ENCODE results near the gene SBNO2.
"Not testable (repeated sequence)": the region's sequence is repeated elsewhere in the genome, so short reads cannot be mapped to it uniquely, and the experiment has no call there.

Gene SBNO2

GRCh38 chr19:1115646-1116420, 58.2 kb downstream of the SBNO2 start:
- ATAC-seq (replicated peaks) = no peak
- Mint-ChIP-seq H3K27ac (no peak overlapping the region), H3K9me3 (no peaks in the 10 kb centered on the region), H3K36me3 (ENCODE audit: insufficient read depth) (peaks cover 68% of the 10 kb centered on the region), H3K27me3 (no peaks in the 10 kb centered on the region), H3K4me3 (no peak overlapping the region), H3K4me1 (ENCODE audit: low read depth in 2 of 2) (no peaks in the 10 kb centered on the region)
- DNase-seq = no peak

- H3K27ac Mint-ChIP-seq, H3K4me3 Mint-ChIP-seq: not testable (repeated sequence)
These were observed 59.3 kb downstream of the SBNO2 start for GRCh38 chr19:1114728-1115127.

GRCh38 chr19:1113986-1114483, 60.0 kb downstream of the SBNO2 start:
- no peaks in the 10 kb centered on the region for H3K27me3 Mint-ChIP-seq
- peaks cover 64% of the 10 kb centered on the region for H3K36me3 Mint-ChIP-seq (ENCODE audit: insufficient read depth)
- no peak overlapping the region for H3K27ac Mint-ChIP-seq
- no peaks in the 10 kb centered on the region for H3K9me3 Mint-ChIP-seq
- no peak for ATAC-seq (replicated peaks)
- no peak for DNase-seq
- no peaks in the 10 kb centered on the region for H3K4me1 Mint-ChIP-seq (ENCODE audit: low read depth in 2 of 2)
- no peak overlapping the region for H3K4me3 Mint-ChIP-seq

More at GRCh38 chr19:1114728-1115127, 59.3 kb downstream of the SBNO2 start:
- not testable (repeated sequence) for DNase-seq; H3K27me3 Mint-ChIP-seq; H3K4me1 Mint-ChIP-seq (ENCODE audit: low read depth in 2 of 2); H3K9me3 Mint-ChIP-seq; ATAC-seq (replicated peaks)
- H3K36me3 Mint-ChIP-seq (ENCODE audit: insufficient read depth) = peaks cover 65% of the 10 kb centered on the region

- Mint-ChIP-seq H3K27me3 (no peaks in the 10 kb centered on the region), H3K27ac (peak overlapping the region in 1 of 2 donors; percentile 72), H3K4me3 (no peak overlapping the region), H3K4me1 (ENCODE audit: low read depth in 2 of 2) (no peaks in the 10 kb centered on the region), H3K36me3 (ENCODE audit: insufficient read depth) (peaks cover 62% of the 10 kb centered on the region), H3K9me3 (no peaks in the 10 kb centered on the region)
- peak; percentile 93 for ATAC-seq (replicated peaks)
- peak; percentile 77 to 83 (median 79) for DNase-seq
These were observed 60.8 kb downstream of the SBNO2 start for GRCh38 chr19:1113030-1113985.

- Mint-ChIP-seq H3K4me1 (ENCODE audit: low read depth in 2 of 2) (no peaks in the 10 kb centered on the region), H3K9me3 (no peaks in the 10 kb centered on the region), H3K36me3 (ENCODE audit: insufficient read depth) (peaks cover 59% of the 10 kb centered on the region), H3K4me3 (no peak overlapping the region), H3K27me3 (no peaks in the 10 kb centered on the region), H3K27ac (peak overlapping the region in 1 of 2 donors; percentile 72)
- ATAC-seq (replicated peaks) (no peak), DNase-seq (no peak)
These were observed 61.6 kb downstream of the SBNO2 start for GRCh38 chr19:1112268-1113029.

GRCh38 chr19:1111641-1112267, 62.3 kb downstream of the SBNO2 start:
- H3K4me3 Mint-ChIP-seq = no peak overlapping the region
- no peaks in the 10 kb centered on the region for H3K27me3 Mint-ChIP-seq
- no peaks in the 10 kb centered on the region for H3K4me1 Mint-ChIP-seq (ENCODE audit: low read depth in 2 of 2)
- no peak for DNase-seq
- H3K36me3 Mint-ChIP-seq (ENCODE audit: insufficient read depth) = peaks cover 62% of the 10 kb centered on the region
- ATAC-seq (replicated peaks) = no peak
- peak overlapping the region in 1 of 2 donors; percentile 23 for H3K27ac Mint-ChIP-seq
- no peaks in the 10 kb centered on the region for H3K9me3 Mint-ChIP-seq

- ATAC-seq (replicated peaks) = no peak
- H3K27me3 Mint-ChIP-seq = no peaks in the 10 kb centered on the region
- no peaks in the 10 kb centered on the region for H3K4me1 Mint-ChIP-seq (ENCODE audit: low read depth in 2 of 2)
- H3K4me3 Mint-ChIP-seq = no peak overlapping the region
- H3K9me3 Mint-ChIP-seq = no peaks in the 10 kb centered on the region
- no peak for DNase-seq
- H3K36me3 Mint-ChIP-seq (ENCODE audit: insufficient read depth) = peaks cover 64% of the 10 kb centered on the region
- peak overlapping the region in 1 of 2 donors; percentile 23 for H3K27ac Mint-ChIP-seq
These were observed 63.0 kb downstream of the SBNO2 start for GRCh38 chr19:1110809-1111640.

GRCh38 chr19:1109697-1110671, 64.1 kb downstream of the SBNO2 start:
- H3K36me3 Mint-ChIP-seq (ENCODE audit: insufficient read depth) = peaks cover 65% of the 10 kb centered on the region
- H3K27ac Mint-ChIP-seq = peak overlapping the region in 1 of 2 donors; percentile 23
- ATAC-seq (replicated peaks) (no peak), DNase-seq (no peak)
- H3K27me3 Mint-ChIP-seq = no peaks in the 10 kb centered on the region
- H3K4me1 Mint-ChIP-seq (ENCODE audit: low read depth in 2 of 2) = peaks cover 0 to under 1% of the 10 kb centered on the region in 2 donors
- no peak overlapping the region for H3K4me3 Mint-ChIP-seq
- no peaks in the 10 kb centered on the region for H3K9me3 Mint-ChIP-seq

- Mint-ChIP-seq H3K27ac (peak overlapping the region in 1 of 2 donors; percentile 51), H3K4me1 (ENCODE audit: low read depth in 2 of 2) (peaks cover 0 to 3% of the 10 kb centered on the region in 2 donors)
- ATAC-seq (replicated peaks) = no peak
These were observed 65.0 kb downstream of the SBNO2 start for GRCh38 chr19:1109032-1109551.

GRCh38 chr19:1108291-1109031, 65.6 kb downstream of the SBNO2 start:
- Mint-ChIP-seq H3K27ac (peak overlapping the region in 1 of 2 donors; percentile 51), H3K9me3 (no peaks in the 10 kb centered on the region), H3K36me3 (ENCODE audit: insufficient read depth) (peaks cover 65% of the 10 kb centered on the region), H3K4me1 (ENCODE audit: low read depth in 2 of 2) (peaks cover 0 to 3% of the 10 kb centered on the region in 2 donors), H3K4me3 (no peak overlapping the region), H3K27me3 (no peaks in the 10 kb centered on the region)
- no peak for ATAC-seq (replicated peaks)
- DNase-seq = no peak

More at GRCh38 chr19:1109032-1109551, 65.0 kb downstream of the SBNO2 start:
- Mint-ChIP-seq H3K4me3 (no peak overlapping the region), H3K9me3 (no peaks in the 10 kb centered on the region), H3K36me3 (ENCODE audit: insufficient read depth) (peaks cover 65% of the 10 kb centered on the region), H3K27me3 (no peaks in the 10 kb centered on the region)
- DNase-seq = no peak
